ENCODE results near the gene HOXC9. TPM values are rescaled to one million over a fixed set of nuclear protein-coding genes. Genes with fewer than 3 reads are reported as not detected.

Gene HOXC9
- total RNA-seq, 1 experiment from 2014 or later, result not detected

GRCh38 chr12:54032086-54032619, 32.2 kb downstream of the HOXC9 start:
- no peak overlapping the region for H2BK5ac ChIP-seq (ENCODE audit: insufficient read length, low read length)
- DNase-seq, result no peak
- H3K27ac Mint-ChIP-seq, result no peak overlapping the region
- peaks cover 0 to 6% (median 0%) of the 10 kb centered on the region in 3 experiments; a peak in 2 of 7 replicates for H3K36me3 Mint-ChIP-seq (ENCODE audit: insufficient read depth in 1 of 3, low read depth in 3 of 3)
- H3K23ac ChIP-seq (ENCODE audit: insufficient read length, low read depth, low read length), result no peak overlapping the region
- H2AFZ ChIP-seq (ENCODE audit: low read length), result no peak overlapping the region
- H2BK15ac ChIP-seq (ENCODE audit: low read depth, low read length), result no peak overlapping the region
- H3K56ac ChIP-seq (ENCODE audit: insufficient read length, low read depth, low read length), result no peak overlapping the region
- H3K18ac ChIP-seq (ENCODE audit: insufficient read length, low read depth, low read length), result no peak overlapping the region
- H3K4me1 Mint-ChIP-seq, result peaks cover 17 to 25% of the 10 kb centered on the region in 2 experiments
- H3K27me3 Mint-ChIP-seq (ENCODE audit: low read depth), result peaks cover 99% of the 10 kb centered on the region
- peaks cover 97% of the 10 kb centered on the region for H3K27me3 ChIP-seq (ENCODE audit: insufficient read depth, low read length)
- H3K27ac ChIP-seq (ENCODE audit: insufficient read length, low read depth, low read length), result no peak overlapping the region
- no peak overlapping the region for H2BK20ac ChIP-seq (ENCODE audit: low read depth, low read length, poor library complexity, severe bottlenecking)
- no peaks in the 10 kb centered on the region for H4K20me1 ChIP-seq (ENCODE audit: control insufficient read depth, insufficient read depth, insufficient read length)
- no peak overlapping the region for H2BK12ac ChIP-seq (ENCODE audit: insufficient read length, low read depth, low read length)
- no peak overlapping the region for H3T11ph ChIP-seq (ENCODE audit: low read length)
- no peaks in the 10 kb centered on the region for H3K79me1 ChIP-seq (ENCODE audit: insufficient read depth, low read depth, low read length, poor library complexity, severe bottlenecking)
- no peaks in the 10 kb centered on the region for H3K4me1 ChIP-seq (ENCODE audit: insufficient read depth, low read length)
- no peak overlapping the region for H3K4ac ChIP-seq (ENCODE audit: low read depth, low read length)
- H2AK5ac ChIP-seq (ENCODE audit: insufficient read length, low read length), result no peak overlapping the region
- no CpG with 5 or more reads among the region's 6 CpGs for WGBS (ENCODE audit: extremely low coverage, insufficient read length, low lambda C conversion rate)
- no peak overlapping the region for H3K4me2 ChIP-seq (ENCODE audit: insufficient read depth, insufficient read length, low read length)
- no peak overlapping the region for H4K5ac ChIP-seq (ENCODE audit: insufficient read length, low read depth, low read length)
- no peak overlapping the region for H3K4me3 Mint-ChIP-seq
- no peak overlapping the region for H3K9ac ChIP-seq (ENCODE audit: extremely low read depth, insufficient read length, low read length)
- H4K91ac ChIP-seq (ENCODE audit: insufficient read length, low read depth, low read length), result no peak overlapping the region
- H2BK120ac ChIP-seq (ENCODE audit: low read depth, low read length, poor library complexity, severe bottlenecking), result no peak overlapping the region
- TF ChIP-seq CTCF (conservative IDR thresholded peaks at IDR 0.05), result no peak
- H3K9me3 ChIP-seq (ENCODE audit: control insufficient read depth, low read depth, low read length), result no peaks in the 10 kb centered on the region
- no peak overlapping the region for H3K14ac ChIP-seq (ENCODE audit: insufficient read depth, low read length)
- H3K23me2 ChIP-seq (ENCODE audit: insufficient read length, low read depth, low read length, poor library complexity, severe bottlenecking), result no peaks in the 10 kb centered on the region
- no peak overlapping the region for H4K8ac ChIP-seq (replicated peaks; ENCODE audit: insufficient read length, low read depth, low read length)
- peaks cover 2 to 9% of the 10 kb centered on the region in 2 experiments; a peak in 2 of 5 replicates for H3K9me3 Mint-ChIP-seq
- H3K79me2 ChIP-seq (ENCODE audit: insufficient read depth, low read length), result no peaks in the 10 kb centered on the region
